CD8-positive, alpha-beta memory T cell (primary cell): ENCODE measurements around the gene GABRG1. TPM values are rescaled to one million over a fixed set of nuclear protein-coding genes. Genes with fewer than 3 reads are reported as not detected.

Experiments used
- CTCF ChIA-PET: fragments of 350-600 bp; sonication (Branson Sonifier 250); formaldehyde crosslinking; loops from one replicate; lab custom pipeline; 2021; ENCODE audit warnings: antibody characterized with exemption; lab: Charles Lee
- POLR2A ChIA-PET: fragments of 350-600 bp; sonication (Branson Sonifier 250); formaldehyde crosslinking; loops from one replicate; lab custom pipeline; 2021; ENCODE audit warnings: antibody characterized with exemption; lab: Charles Lee
- DNase-seq, 5 donors: peaks; one replicate each; pipeline versions ENCODE4 v3.0.0 to v3.0.0-alpha.2; 2020 to 2022; ENCODE audit warnings: mixed read lengths in 1 of 5
- H3K27ac ChIP-seq: one replicate; pipeline ENCODE4 v1.7.0; 2013; ENCODE audit warnings: low read depth, mild to moderate bottlenecking, low read length, moderate library complexity
- H3K27me3 ChIP-seq: 2 replicates; pipeline ENCODE4 v1.7.0; 2013; ENCODE audit warnings: low read length, mild to moderate bottlenecking; ENCODE audit not compliant: insufficient read depth, poor library complexity, severe bottlenecking
- H3K36me3 ChIP-seq: 2 replicates; pipeline ENCODE4 v1.7.0; 2013; ENCODE audit warnings: mild to moderate bottlenecking, low read length, moderate library complexity; ENCODE audit not compliant: insufficient read depth
- H3K4me1 ChIP-seq: 2 replicates; pipeline ENCODE4 v1.7.0; 2013; ENCODE audit warnings: mild to moderate bottlenecking, low read length, moderate library complexity; ENCODE audit not compliant: insufficient read depth
- H3K4me3 ChIP-seq: 2 replicates; pipeline ENCODE4 v1.7.0; 2013; ENCODE audit warnings: mild to moderate bottlenecking, low read length
- H3K9me3 ChIP-seq: 2 replicates; pipeline ENCODE4 v1.7.0; 2013; ENCODE audit warnings: mild to moderate bottlenecking, low read length
- H3K27ac Mint-ChIP-seq, 8 donors: one replicate each; pipeline ENCODE4 v1.8.0; 2020 to 2021; ENCODE audit warnings: mixed read lengths in 8 of 8, mild to moderate bottlenecking in 6 of 8, inconsistent platforms in 3 of 8, moderate library complexity in 3 of 8
- H3K27me3 Mint-ChIP-seq, 2 donors: one replicate each; pipeline ENCODE4 v1.8.0; 2020 to 2021; ENCODE audit warnings: mixed read lengths in 2 of 2, mild to moderate bottlenecking in 1 of 2, moderate library complexity in 1 of 2
- H3K36me3 Mint-ChIP-seq, 3 donors: one replicate each; pipeline ENCODE4 v1.8.0; 2020 to 2021; ENCODE audit warnings: mixed read lengths in 3 of 3, inconsistent platforms in 1 of 3, mild to moderate bottlenecking in 1 of 3
- H3K4me1 Mint-ChIP-seq, 3 donors: one replicate each; pipeline ENCODE4 v1.8.0; 2020 to 2021; ENCODE audit warnings: mixed read lengths in 3 of 3, inconsistent platforms in 1 of 3, mild to moderate bottlenecking in 1 of 3
- H3K4me3 Mint-ChIP-seq, 7 donors: one replicate each; pipeline ENCODE4 v1.8.0; 2020 to 2021; ENCODE audit warnings: mixed read lengths in 7 of 7, mild to moderate bottlenecking in 6 of 7, moderate library complexity in 4 of 7, inconsistent platforms in 2 of 7
- H3K9me3 Mint-ChIP-seq, 5 donors: one replicate each; pipeline ENCODE4 v1.8.0; 2020 to 2022; ENCODE audit warnings: mixed read lengths in 5 of 5, mild to moderate bottlenecking in 3 of 5, moderate library complexity in 2 of 5, inconsistent platforms in 1 of 5
- polyA plus RNA-seq: library from polyadenylated mRNA; unstranded; fragments of 300-500 nt; fragmentation: Illumina TruSeq; gene quantifications from one replicate; pipeline ENCODE4 v1.2.3, GENCODE V29; 2021
- total RNA-seq, 2 experiments: library from RNA; stranded (reverse); gene quantifications; one replicate each; pipeline ENCODE4 v1.2.3, GENCODE V29; 2021

The GABRG1 gene
- total and polyA plus RNA-seq, 3 experiments from 2014 or later = not detected

DNA sequence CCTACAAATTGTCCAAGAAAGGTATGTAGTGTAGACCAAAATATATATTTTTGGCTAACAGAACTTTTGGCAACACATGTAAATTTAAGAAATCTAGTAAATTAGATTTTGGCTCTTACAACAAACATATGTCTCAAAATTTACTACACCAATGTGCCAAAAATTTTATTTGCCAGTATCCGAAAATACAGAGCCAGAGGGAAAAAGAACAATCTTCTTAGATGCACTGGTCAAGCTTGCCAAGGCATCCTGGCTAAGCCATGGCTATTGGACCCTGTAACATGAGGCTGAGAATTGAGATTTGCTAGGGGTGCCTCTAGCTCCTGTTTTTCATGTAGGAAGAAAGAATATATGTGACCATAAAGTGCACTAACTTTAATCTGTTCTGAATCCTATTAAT is 91.8 kb downstream of the GABRG1 start:
- Histone ChIP-seq H3K4me1 (no peaks in the 10 kb centered on the region), H3K27ac (no peak overlapping the region), H3K36me3 (no peaks in the 10 kb centered on the region), H3K9me3 (no peaks in the 10 kb centered on the region), H3K4me3 (no peak overlapping the region), H3K27me3 (no peaks in the 10 kb centered on the region)
- Mint-ChIP-seq H3K27me3 (no peaks in the 10 kb centered on the region), H3K4me3 (no peak overlapping the region), H3K36me3 (no peaks in the 10 kb centered on the region), H3K9me3 (peaks cover 8 to 38% (median 10%) of the 10 kb centered on the region in 5 donors), H3K4me1 (no peaks in the 10 kb centered on the region), H3K27ac (no peak overlapping the region)
- DNase-seq = no peak
- ChIA-PET CTCF (no interaction called here), POLR2A (no interaction called here)

GRCh38 chr4:46016306-46016705 is 107.5 kb downstream of the GABRG1 start:
- ChIA-PET CTCF (no interaction called here), POLR2A (no interaction called here)
- Mint-ChIP-seq H3K4me3 (no peak overlapping the region), H3K36me3 (no peaks in the 10 kb centered on the region), H3K9me3 (peaks cover 2 to 20% (median 6%) of the 10 kb centered on the region in 5 donors), H3K27me3 (no peaks in the 10 kb centered on the region), H3K4me1 (no peaks in the 10 kb centered on the region), H3K27ac (no peak overlapping the region)
- Histone ChIP-seq H3K36me3 (no peaks in the 10 kb centered on the region), H3K4me1 (no peaks in the 10 kb centered on the region), H3K27ac (no peak overlapping the region), H3K4me3 (no peak overlapping the region), H3K27me3 (no peaks in the 10 kb centered on the region), H3K9me3 (no peaks in the 10 kb centered on the region)
- no peak for DNase-seq

GRCh38 chr4:45992728-45993127 is 131.1 kb downstream of the GABRG1 start:
- Histone ChIP-seq H3K27ac (no peak overlapping the region), H3K27me3 (no peaks in the 10 kb centered on the region), H3K36me3 (no peaks in the 10 kb centered on the region), H3K4me3 (no peak overlapping the region), H3K4me1 (no peaks in the 10 kb centered on the region), H3K9me3 (no peaks in the 10 kb centered on the region)
- ChIA-PET CTCF (no interaction called here), POLR2A (no interaction called here)
- Mint-ChIP-seq H3K9me3 (peaks cover 4 to 17% (median 5%) of the 10 kb centered on the region in 5 donors), H3K36me3 (no peaks in the 10 kb centered on the region), H3K27ac (no peak overlapping the region), H3K27me3 (no peaks in the 10 kb centered on the region), H3K4me3 (no peak overlapping the region), H3K4me1 (no peaks in the 10 kb centered on the region)
- no peak for DNase-seq

DNA sequence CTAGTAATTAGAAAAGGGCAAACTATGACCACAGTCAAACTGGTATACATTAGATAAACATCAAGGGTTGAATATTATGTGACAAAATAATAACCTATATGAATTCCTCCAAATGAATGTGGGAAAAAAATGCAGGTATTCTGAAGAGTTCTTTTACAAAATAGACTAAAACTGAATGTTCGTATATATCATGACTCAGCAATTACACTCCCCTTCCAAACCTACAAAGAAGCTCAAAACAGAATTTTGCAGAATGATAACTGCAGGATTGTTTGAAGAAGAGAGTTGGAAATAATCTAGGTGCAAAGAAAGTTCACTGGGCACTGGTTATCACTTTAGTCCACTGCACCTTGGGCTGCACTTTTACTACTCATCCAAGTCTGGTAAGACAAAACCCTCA is 134.1 kb downstream of the GABRG1 start:
- Mint-ChIP-seq H3K27ac (no peak overlapping the region), H3K4me3 (no peak overlapping the region), H3K36me3 (no peaks in the 10 kb centered on the region), H3K4me1 (no peaks in the 10 kb centered on the region), H3K9me3 (peaks cover 0 to 30% (median 9%) of the 10 kb centered on the region in 5 donors), H3K27me3 (no peaks in the 10 kb centered on the region)
- H3K27me3 ChIP-seq = no peaks in the 10 kb centered on the region
- no peak overlapping the region for H3K27ac ChIP-seq
- H3K36me3 ChIP-seq = no peaks in the 10 kb centered on the region
- no peak for DNase-seq
- H3K9me3 ChIP-seq = no peaks in the 10 kb centered on the region
- ChIA-PET POLR2A (no interaction called here), CTCF (no interaction called here)
- no peak overlapping the region for H3K4me3 ChIP-seq
- no peaks in the 10 kb centered on the region for H3K4me1 ChIP-seq

- H3K36me3 ChIP-seq = no peaks in the 10 kb centered on the region
- H3K4me1 Mint-ChIP-seq = no peaks in the 10 kb centered on the region
- no peaks in the 10 kb centered on the region for H3K4me1 ChIP-seq
- H3K27me3 ChIP-seq = no peaks in the 10 kb centered on the region
- H3K27me3 Mint-ChIP-seq = no peaks in the 10 kb centered on the region
- no peaks in the 10 kb centered on the region for H3K36me3 Mint-ChIP-seq
- POLR2A ChIA-PET = no interaction called here
- no peak overlapping the region for H3K4me3 ChIP-seq
- H3K27ac ChIP-seq = no peak overlapping the region
- H3K9me3 ChIP-seq = no peaks in the 10 kb centered on the region
- no peak overlapping the region for H3K4me3 Mint-ChIP-seq
- DNase-seq = no peak
- no peak overlapping the region for H3K27ac Mint-ChIP-seq
- peaks cover 3 to 38% (median 9%) of the 10 kb centered on the region in 5 donors for H3K9me3 Mint-ChIP-seq
- CTCF ChIA-PET = no interaction called here
These were observed 136.0 kb downstream of the GABRG1 start for GRCh38 chr4:45987858-45988257.
